GM18508 (cell line): Measurements from ENCODE around the gene ADAT1.

ENCODE experiments used
- ATAC-seq: cut with Tn5 transposase; IDR thresholded peaks from one replicate; pipeline ENCODE4 v1.9.1; 2021; ENCODE audit warnings: moderate number of reproducible peaks; ENCODE audit not compliant: insufficient read depth, unreplicated experiment

The ADAT1 gene, protein sequence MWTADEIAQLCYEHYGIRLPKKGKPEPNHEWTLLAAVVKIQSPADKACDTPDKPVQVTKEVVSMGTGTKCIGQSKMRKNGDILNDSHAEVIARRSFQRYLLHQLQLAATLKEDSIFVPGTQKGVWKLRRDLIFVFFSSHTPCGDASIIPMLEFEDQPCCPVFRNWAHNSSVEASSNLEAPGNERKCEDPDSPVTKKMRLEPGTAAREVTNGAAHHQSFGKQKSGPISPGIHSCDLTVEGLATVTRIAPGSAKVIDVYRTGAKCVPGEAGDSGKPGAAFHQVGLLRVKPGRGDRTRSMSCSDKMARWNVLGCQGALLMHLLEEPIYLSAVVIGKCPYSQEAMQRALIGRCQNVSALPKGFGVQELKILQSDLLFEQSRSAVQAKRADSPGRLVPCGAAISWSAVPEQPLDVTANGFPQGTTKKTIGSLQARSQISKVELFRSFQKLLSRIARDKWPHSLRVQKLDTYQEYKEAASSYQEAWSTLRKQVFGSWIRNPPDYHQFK

GRCh38 chr16:75622761-75623605 is at the start of gene ADAT1:
Gene ADAT1, minus strand, starts transcription at chr16:75623281. Its CDS starts 2,482 bp downstream, at chr16:75620799.
- peak; percentile 90 for ATAC-seq

DNA sequence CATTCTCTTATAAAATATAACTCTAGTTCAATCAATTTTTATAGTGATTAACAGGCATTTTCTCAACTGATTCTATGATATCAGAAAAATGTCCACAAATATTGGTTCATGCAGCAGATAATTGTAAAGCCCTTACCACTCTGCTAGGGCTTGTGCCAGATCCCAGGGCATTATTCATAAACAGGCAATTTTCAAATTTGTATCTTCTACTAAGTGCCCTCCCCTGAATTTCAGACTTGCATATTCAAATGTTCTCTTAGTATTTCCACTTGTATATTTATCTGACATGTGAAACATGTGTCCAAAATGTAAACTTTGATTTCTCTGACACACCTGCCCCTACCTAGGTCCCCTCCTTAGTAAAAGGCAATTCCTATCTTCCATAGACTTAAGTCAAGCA is 44.4 kb upstream of the ADAT1 start:
- ATAC-seq, result no peak

DNA sequence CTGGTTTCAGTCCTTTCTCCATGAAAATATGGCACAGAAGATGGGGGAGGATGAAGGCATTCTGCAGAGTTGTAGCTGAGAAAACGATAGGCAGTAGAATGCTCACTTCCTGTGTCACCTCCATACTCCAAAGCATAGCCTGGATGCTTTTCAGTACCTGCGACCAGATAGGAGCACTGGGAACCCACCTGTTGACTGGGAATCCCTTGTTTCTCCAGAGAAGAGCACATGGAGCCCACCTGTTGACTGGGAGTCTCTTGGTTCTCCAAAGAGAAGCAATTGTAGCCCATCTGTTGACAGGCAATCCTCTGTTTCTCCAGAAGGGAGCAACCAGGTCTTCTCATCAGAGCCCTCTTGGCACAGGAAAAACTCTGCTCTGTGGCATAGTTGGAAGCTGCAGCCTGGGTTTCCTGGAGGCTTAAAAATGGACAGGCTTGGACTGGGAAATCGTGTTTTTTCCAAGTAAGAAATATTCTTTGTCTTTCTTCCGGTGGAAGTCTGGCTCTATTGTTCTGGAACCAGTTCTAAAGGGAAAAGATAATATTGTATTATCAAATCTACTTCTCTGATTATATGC is 37.7 kb upstream of the ADAT1 start:
- no peak for ATAC-seq

DNA sequence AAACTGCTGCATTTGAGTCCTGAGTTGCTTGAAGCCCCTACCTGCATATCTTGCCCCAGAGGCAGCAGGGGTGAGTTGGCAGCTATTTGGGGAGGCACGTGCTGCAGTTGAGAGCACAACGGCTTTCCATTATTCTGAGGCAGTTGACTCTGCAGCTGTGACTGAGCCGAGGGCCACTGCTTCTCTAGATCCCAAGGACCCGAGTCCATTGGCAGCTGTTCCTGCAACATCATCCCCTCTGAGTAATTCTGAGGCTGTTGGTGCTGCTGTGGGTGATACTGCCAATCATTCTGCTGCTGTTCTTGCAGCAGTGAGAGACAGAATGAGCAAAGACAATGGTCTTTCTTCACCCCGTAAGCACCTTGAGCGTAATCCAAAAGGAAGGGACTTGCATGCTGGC is 37.2 kb upstream of the ADAT1 start:
- no peak for ATAC-seq

DNA sequence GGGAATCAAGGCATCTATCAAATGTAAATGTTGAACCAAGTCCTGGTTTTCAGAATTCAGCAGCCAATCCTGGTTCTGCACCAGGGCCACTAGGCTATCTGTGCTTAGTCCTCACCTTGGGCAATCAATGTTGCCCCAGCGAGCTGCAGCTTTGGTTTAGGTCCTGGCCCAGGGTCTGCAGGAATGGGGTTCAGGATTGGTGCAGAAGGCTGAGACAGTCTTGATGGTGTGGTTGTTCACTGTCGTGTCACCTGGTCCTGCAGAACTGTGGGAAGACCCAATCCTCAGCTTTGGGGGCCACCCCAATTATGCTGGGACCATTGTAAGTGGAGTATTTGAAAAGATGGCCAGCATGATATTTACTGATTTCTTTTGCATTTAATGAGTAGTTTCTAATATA is 35.1 kb upstream of the ADAT1 start:
- no peak for ATAC-seq

- ATAC-seq, result no peak
These were observed 30.8 kb upstream of the ADAT1 start for GRCh38 chr16:75653922-75654321.

GRCh38 chr16:75648265-75649076 is 25.4 kb upstream of the ADAT1 start:
- ATAC-seq, result peak; percentile 21

DNA sequence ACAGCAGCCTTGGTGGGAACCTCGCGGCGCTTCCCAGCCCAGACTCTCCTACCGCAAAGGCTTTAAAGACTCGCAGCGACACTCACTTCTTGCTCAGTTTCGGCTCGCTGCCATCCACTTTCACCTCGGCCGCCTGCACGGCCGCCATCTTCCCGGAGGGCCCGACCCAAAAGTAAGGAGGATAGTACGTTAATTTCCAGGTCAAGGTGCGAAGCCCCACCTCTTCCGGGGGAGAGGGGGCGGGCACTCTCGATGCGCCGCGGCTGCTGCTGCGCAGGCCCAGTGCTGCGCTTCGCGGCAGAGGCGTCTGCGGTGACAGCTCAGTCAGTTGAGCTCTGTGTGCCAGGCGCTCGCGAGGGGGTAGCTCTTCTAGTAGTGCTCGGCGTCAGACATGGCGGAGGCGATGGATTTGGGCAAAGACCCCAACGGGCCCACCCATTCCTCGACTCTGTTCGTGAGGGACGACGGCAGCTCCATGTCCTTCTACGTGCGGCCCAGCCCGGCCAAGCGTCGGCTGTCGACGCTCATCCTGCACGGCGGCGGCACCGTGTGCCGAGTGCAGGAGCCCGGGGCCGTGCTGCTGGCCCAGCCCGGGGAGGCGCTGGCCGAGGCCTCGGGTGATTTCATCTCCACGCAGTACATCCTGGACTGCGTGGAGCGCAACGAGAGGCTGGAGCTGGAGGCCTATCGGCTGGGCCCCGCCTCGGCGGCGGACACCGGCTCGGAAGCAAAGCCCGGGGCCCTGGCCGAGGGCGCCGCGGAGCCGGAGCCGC is 24.6 kb upstream of the ADAT1 start, which contains the start of the genes KARS1 and TERF2IP:
Gene KARS1, minus strand, starts transcription at position 174 of the 773 bp plus-strand sequence. Its CDS starts 26 bp downstream, at position 148.
Gene TERF2IP, plus strand, starts transcription at position 282 of the 773 bp plus-strand sequence. Its CDS starts 110 bp downstream, at position 392.
- ATAC-seq, result peak; percentile 70

DNA sequence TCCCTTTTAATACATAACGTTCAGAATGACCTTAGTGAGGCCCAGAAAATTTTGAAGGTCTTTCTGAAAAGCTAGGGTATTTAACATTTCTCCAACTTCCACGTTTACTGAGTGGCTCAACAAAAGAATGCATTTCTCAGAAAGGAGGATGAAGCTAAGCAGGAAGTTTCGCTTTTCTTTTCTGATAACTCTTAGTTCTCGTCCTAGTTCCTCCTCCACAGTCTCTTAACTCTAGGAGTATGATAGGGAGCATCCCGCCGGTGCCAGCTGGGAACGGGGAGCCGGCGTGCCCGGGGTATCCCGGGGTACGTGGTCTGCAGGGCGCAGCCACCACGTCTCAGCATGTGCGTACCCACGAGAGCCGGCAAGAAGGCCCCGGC is 24.0 kb upstream of the ADAT1 start:
- ATAC-seq, result peak; percentile 12

DNA sequence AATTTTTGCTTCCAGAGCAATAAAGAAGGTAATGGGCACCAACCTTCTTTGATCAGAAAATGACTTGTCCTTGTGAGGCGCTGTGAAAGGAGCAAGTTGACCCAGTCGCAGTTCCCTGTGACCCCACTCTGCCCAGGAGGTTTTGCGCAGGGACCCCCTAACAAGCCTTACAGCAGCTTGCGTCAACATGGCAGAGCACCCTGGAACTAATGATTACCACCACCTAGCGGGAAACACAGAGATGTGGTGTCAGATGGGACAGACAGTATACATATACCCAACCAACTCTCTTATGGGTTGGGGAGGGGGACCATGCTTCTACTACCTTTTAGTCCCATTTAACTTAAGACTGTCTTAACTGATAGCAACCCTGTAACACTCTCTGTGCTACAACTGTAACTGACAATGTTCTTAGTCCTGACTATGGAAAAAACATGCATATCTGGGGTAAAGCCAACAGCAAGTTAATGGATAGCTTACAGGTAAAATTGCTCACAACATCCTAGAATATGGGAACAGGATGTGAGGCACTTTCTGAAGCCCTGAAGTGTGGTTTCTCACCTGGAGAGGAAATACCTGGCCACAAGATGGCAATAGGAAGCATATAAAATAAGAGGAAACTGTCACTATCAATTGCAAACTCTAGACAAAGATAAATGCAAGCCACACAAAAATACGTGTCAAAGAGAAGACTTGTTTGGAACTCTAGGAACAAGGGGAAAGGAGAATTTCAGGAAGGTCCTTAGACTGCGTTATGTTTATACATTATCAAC is 21.3 kb upstream of the ADAT1 start:
- no peak for ATAC-seq

DNA sequence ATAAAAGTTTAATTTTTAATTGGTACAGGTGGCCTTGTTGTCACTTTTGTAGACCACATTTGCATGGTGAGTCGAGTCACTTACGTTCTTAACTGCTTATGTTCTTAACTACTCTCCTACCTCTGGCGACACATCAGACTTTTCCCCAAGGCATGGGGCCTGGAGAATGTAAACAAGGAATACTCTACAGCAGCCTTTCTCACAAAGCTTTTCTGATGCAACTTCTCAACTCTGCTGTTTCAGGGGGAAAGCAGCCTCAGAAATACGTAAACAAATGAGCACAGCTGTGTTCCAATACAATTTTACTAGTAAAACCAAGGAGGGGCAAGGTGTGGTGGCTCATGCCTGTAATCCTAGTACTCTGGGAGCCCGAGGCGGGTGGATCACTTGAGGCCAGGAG is 17.5 kb upstream of the ADAT1 start:
- no peak for ATAC-seq

GRCh38 chr16:75635036-75635435 is 12.0 kb upstream of the ADAT1 start:
- no peak for ATAC-seq

DNA sequence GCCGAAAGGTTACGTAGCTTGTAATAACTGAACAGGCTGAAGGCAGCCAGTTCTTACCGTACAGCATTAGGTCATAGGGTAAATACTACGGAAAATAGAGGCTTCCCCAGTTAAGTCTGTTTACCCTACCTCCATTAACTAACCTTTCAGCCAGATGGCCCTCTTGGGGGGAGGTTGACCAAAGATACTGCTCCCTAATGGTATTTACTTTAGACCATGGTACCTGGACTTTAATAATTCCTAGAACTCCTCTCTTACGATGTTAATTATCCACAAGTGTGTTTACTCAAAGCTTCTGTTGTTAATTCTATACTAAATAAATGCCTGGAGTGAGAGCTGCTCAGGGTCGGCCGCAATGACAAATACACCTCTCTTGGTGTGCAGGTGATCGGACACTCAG is 9.8 kb upstream of the ADAT1 start:
- ATAC-seq, result no peak

GRCh38 chr16:75630052-75630451 is 7.0 kb upstream of the ADAT1 start:
- ATAC-seq, result no peak

DNA sequence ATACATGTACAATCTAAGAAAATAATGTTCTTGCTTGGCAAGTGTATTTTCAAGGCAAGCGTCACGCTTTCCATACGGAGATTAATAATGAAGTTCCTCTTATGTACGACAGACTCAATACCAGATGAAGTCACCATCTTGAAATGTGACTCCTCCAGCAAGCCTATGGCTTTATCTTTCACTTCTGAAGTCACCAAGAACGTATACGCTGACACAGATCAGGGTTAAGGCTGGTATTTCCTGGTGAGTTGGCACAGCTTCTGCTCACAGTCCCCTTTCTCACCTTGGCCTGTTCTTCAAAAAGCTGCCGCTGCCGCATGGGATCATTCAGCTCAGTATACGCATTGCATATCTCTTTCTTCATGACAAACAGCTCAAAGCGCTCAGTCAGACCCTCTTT is 6.1 kb upstream of the ADAT1 start:
- ATAC-seq, result no peak

DNA sequence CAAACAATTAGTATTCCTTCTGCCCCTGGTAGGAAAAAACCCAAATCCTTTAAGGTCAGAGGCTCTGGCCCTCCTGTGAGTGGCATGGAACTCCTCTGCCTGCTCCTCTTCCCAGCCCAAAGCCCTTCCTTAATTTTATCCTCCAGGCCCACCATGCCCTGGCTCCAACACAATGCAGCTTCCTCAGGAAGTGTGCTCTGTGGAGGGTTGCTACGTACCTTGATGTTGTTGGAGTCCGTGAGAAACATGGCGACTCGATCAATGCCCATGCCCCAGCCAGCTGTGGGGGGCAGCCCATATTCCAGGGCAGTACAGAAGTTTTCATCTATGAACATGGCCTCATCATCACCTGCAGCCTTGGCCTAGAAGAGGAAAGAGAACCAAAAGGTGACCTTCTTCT is 5.3 kb upstream of the ADAT1 start:
- no peak for ATAC-seq

- no peak for ATAC-seq
These were observed 4.8 kb upstream of the ADAT1 start for GRCh38 chr16:75627851-75628250.

DNA sequence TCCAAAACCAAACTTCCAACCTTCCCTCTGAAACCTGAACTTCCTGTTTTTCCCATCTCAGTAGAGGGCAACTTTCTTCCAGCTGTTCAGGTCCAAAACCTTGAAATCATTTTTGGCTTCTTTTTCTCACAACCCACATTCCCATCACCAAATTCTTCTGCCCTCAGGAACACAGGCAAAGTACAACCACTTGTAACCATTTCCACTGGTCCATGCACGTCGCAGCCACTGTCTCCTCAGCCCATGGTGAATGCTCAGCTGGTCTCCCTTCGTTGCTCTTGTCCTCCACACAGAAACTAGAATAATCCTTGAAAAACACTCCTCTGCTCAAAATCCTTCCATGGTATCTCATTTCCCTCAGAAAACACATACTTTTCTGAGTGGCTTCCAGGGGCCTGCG is 3.7 kb upstream of the ADAT1 start:
- ATAC-seq, result no peak
